C4-2B (cell line): ENCODE data around the gene ZNHIT1.
"Not testable (repeated sequence)": the region's sequence is repeated elsewhere in the genome, so short reads cannot be mapped to it uniquely, and the experiment has no call there.

Experiments used
- ZFX ChIP-seq: fragments of 450-650 bp; IDR thresholded peaks from 2 replicates; pipeline ENCODE4 v1.6.1; 2017
- TF ChIP-seq, protein P1 (sequence below): fragments of 450-650 bp; conservative IDR thresholded peaks from 2 replicates; pipeline ENCODE4 v1.5.1; 2017; ENCODE audit warnings: mild to moderate bottlenecking

DNA sequence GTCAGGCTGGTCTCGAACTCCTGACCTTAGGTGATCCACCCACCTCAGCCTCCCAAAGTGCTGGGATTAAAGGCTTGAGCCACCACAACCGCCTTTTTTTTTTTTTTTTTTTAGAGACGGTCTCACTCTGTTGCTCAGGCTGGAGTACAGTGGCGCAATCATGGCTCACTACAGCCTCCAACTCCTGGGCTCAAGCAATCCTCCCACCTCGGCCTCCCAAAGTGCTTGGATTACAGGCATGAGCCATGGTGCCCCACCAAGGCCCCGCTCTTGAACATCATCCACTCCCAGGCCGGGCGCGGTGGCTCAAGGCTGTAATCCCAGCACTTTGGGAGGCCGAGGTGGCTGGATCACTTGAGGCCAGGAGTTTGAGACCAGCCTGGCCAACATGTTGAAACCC lies 18.4 kb upstream of the ZNHIT1 start:
- TF ChIP-seq, protein P1, sequence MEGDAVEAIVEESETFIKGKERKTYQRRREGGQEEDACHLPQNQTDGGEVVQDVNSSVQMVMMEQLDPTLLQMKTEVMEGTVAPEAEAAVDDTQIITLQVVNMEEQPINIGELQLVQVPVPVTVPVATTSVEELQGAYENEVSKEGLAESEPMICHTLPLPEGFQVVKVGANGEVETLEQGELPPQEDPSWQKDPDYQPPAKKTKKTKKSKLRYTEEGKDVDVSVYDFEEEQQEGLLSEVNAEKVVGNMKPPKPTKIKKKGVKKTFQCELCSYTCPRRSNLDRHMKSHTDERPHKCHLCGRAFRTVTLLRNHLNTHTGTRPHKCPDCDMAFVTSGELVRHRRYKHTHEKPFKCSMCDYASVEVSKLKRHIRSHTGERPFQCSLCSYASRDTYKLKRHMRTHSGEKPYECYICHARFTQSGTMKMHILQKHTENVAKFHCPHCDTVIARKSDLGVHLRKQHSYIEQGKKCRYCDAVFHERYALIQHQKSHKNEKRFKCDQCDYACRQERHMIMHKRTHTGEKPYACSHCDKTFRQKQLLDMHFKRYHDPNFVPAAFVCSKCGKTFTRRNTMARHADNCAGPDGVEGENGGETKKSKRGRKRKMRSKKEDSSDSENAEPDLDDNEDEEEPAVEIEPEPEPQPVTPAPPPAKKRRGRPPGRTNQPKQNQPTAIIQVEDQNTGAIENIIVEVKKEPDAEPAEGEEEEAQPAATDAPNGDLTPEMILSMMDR, result not testable (repeated sequence)
- not testable (repeated sequence) for TF ChIP-seq ZFX
